Right ventricle myocardium superior (tissue), 1 donor: ENCODE results near the gene MVD. TPM values are rescaled to one million over a fixed set of nuclear protein-coding genes. Genes with fewer than 3 reads are reported as not detected.

Source experiments
- total RNA-seq: library from RNA; stranded (reverse); fragmentation: NEBNext Ultra II Directional; extraction: Animal tissue kit (Norgen Biotek cat#: 25700); gene quantifications from one replicate; pipeline ENCODE4 v1.2.1, GENCODE V29; 2021
- donor health status: DM: no; HTN: yes; CAD: no; lungs with severe emphysema.

The MVD gene
- total RNA-seq, 1 donor from 2014 or later, result 21.9 TPM

Other genes with a start within 250 kb of the MVD start
- gene ZFPM1, start 209.8 kb downstream of the MVD start, total RNA-seq, result 3.6 TPM
- 23.5 TPM for gene ZC3H18, start 92.7 kb downstream of the MVD start, total RNA-seq
- not detected for gene IL17C, start 24.5 kb downstream of the MVD start, total RNA-seq
- gene CYBA, start 12.0 kb downstream of the MVD start, total RNA-seq, result 53.7 TPM
- gene SNAI3, start 23.4 kb upstream of the MVD start, total RNA-seq, result 3.0 TPM
- gene RNF166, start 43.3 kb upstream of the MVD start, total RNA-seq, result 14.6 TPM
- gene CTU2, start 43.4 kb upstream of the MVD start, total RNA-seq, result 13.4 TPM
- gene PIEZO1, start 122.1 kb upstream of the MVD start, total RNA-seq, result 15.9 TPM
- 1.00 TPM for gene CDT1, start 140.7 kb upstream of the MVD start, total RNA-seq
- gene APRT, start 148.8 kb upstream of the MVD start, total RNA-seq, result 40.4 TPM
- 15.9 TPM for gene GALNS, start 193.9 kb upstream of the MVD start, total RNA-seq
- gene TRAPPC2L, start 194.0 kb upstream of the MVD start, total RNA-seq, result 53.0 TPM
- not detected for gene PABPN1L, start 203.6 kb upstream of the MVD start, total RNA-seq